ENCODE measurements around the gene ANKRD39. TPM values are rescaled to one million over a fixed set of nuclear protein-coding genes. Genes with fewer than 3 reads are reported as not detected.
"Not testable (repeated sequence)": the region's sequence is repeated elsewhere in the genome, so short reads cannot be mapped to it uniquely, and the experiment has no call there.

The ANKRD39 gene
- total and polyA plus RNA-seq, 4 donors, result 7.4 to 16.9 (median 15.6) TPM

DNA sequence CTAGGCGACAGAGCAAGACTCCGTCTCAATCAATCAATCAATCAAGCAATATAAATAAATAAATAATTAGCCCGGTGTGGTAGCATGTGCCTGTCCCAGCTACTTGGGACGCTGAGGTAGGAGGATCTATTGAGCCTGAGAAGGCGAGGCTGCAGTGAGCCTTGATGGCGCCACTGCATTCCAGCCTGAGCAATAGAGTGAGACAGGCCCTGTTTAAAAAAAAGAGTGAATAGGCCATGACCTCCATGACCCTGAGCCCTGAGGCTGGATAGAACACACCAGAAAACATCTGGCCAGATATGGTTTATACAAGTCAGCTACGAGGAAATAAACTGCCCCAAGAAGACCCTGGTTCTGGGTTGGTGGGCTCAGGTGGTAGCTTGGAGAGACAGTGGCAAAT, 32.4 kb upstream of the ANKRD39 start:
- no peaks in the 10 kb centered on the region for H3K36me3 ChIP-seq (ENCODE audit: control insufficient read depth in 4 of 4, insufficient read depth in 4 of 4, low read length in 4 of 4)
- 87% methylated on average over 7 of the region's 7 CpGs for WGBS, 2 donors
- no peak overlapping the region for H3K4me3 ChIP-seq
- ATAC-seq (ENCODE audit: insufficient read depth, low FRiP score), result no peak
- DNase-seq, result no peak
- TF ChIP-seq, protein P1, sequence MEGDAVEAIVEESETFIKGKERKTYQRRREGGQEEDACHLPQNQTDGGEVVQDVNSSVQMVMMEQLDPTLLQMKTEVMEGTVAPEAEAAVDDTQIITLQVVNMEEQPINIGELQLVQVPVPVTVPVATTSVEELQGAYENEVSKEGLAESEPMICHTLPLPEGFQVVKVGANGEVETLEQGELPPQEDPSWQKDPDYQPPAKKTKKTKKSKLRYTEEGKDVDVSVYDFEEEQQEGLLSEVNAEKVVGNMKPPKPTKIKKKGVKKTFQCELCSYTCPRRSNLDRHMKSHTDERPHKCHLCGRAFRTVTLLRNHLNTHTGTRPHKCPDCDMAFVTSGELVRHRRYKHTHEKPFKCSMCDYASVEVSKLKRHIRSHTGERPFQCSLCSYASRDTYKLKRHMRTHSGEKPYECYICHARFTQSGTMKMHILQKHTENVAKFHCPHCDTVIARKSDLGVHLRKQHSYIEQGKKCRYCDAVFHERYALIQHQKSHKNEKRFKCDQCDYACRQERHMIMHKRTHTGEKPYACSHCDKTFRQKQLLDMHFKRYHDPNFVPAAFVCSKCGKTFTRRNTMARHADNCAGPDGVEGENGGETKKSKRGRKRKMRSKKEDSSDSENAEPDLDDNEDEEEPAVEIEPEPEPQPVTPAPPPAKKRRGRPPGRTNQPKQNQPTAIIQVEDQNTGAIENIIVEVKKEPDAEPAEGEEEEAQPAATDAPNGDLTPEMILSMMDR (IDR thresholded peaks at IDR 0.05; ENCODE audit: control extremely low read depth, extremely low read depth), result no peak
- H3K4me1 ChIP-seq (ENCODE audit: control insufficient read depth in 5 of 5, insufficient read depth in 5 of 5, low read length in 5 of 5), result peaks cover 0 to 53% (median 28%) of the 10 kb centered on the region in 5 donors
- H3K9me3 ChIP-seq (ENCODE audit: control insufficient read depth in 4 of 4, insufficient read depth in 3 of 4, low read length in 3 of 4), result no peaks in the 10 kb centered on the region
- no peak overlapping the region for H3K9ac ChIP-seq (ENCODE audit: insufficient read depth in 1 of 2, low read length in 2 of 2)
- H3K27ac ChIP-seq (ENCODE audit: low read depth in 1 of 2, low read length in 1 of 2), result no peak overlapping the region
- no peaks in the 10 kb centered on the region for H3K27me3 ChIP-seq (ENCODE audit: control insufficient read depth in 3 of 3, insufficient read depth in 3 of 3, low read length in 2 of 3)

- H3K4me3 ChIP-seq; H3K27ac ChIP-seq (ENCODE audit: low read depth in 1 of 2, low read length in 1 of 2); H3K36me3 ChIP-seq (ENCODE audit: control insufficient read depth in 4 of 4, insufficient read depth in 4 of 4, low read length in 4 of 4); ATAC-seq (ENCODE audit: insufficient read depth, low FRiP score); DNase-seq; H3K9ac ChIP-seq (ENCODE audit: insufficient read depth in 1 of 2, low read length in 2 of 2); H3K27me3 ChIP-seq (ENCODE audit: control insufficient read depth in 3 of 3, insufficient read depth in 3 of 3, low read length in 2 of 3); H3K9me3 ChIP-seq (ENCODE audit: control insufficient read depth in 4 of 4, insufficient read depth in 3 of 4, low read length in 3 of 4): not testable (repeated sequence)
- H3K4me1 ChIP-seq (ENCODE audit: control insufficient read depth in 5 of 5, insufficient read depth in 5 of 5, low read length in 5 of 5), result peaks cover 0 to 57% (median 30%) of the 10 kb centered on the region in 5 donors
- WGBS, 2 donors, result 93% methylated on average over 5 of the region's 5 CpGs
Observed at GRCh38 chr2:96889502-96889901, 31.7 kb upstream of the ANKRD39 start.

- WGBS, 2 donors, result 55 to 68% methylated on average over 12 of the region's 12 CpGs
- peak in 2 of 3 donors; percentile 42 to 73 for DNase-seq
- no peak overlapping the region for H3K4me3 ChIP-seq
Observed at GRCh38 chr2:96888072-96889011, 30.5 kb upstream of the ANKRD39 start.

More at GRCh38 chr2:96888072-96889011, 30.5 kb upstream of the ANKRD39 start:
- peak overlapping the region in 1 of 2 donors; percentile 53 for H3K27ac ChIP-seq (ENCODE audit: low read depth in 1 of 2, low read length in 1 of 2)
- peak; percentile 23 for ATAC-seq (ENCODE audit: insufficient read depth, low FRiP score)
- no peaks in the 10 kb centered on the region for H3K36me3 ChIP-seq (ENCODE audit: control insufficient read depth in 4 of 4, insufficient read depth in 4 of 4, low read length in 4 of 4)
- no peak overlapping the region for H3K9ac ChIP-seq (ENCODE audit: insufficient read depth in 1 of 2, low read length in 2 of 2)
- H3K9me3 ChIP-seq (ENCODE audit: control insufficient read depth in 4 of 4, insufficient read depth in 3 of 4, low read length in 3 of 4), result no peaks in the 10 kb centered on the region
- TF ChIP-seq, protein P1 (IDR thresholded peaks at IDR 0.05; ENCODE audit: control extremely low read depth, extremely low read depth), result no peak
- peaks cover 0 to 57% (median 33%) of the 10 kb centered on the region in 5 donors for H3K4me1 ChIP-seq (ENCODE audit: control insufficient read depth in 5 of 5, insufficient read depth in 5 of 5, low read length in 5 of 5)
- no peaks in the 10 kb centered on the region for H3K27me3 ChIP-seq (ENCODE audit: control insufficient read depth in 3 of 3, insufficient read depth in 3 of 3, low read length in 2 of 3)

Data from lung (tissue), 12 donors.